HG02840 (cell line): ENCODE measurements around the gene DYNLT1.
"Not testable (repeated sequence)": the region's sequence is repeated elsewhere in the genome, so short reads cannot be mapped to it uniquely, and the experiment has no call there.

Experiments used
- ATAC-seq: cut with Tn5 transposase; IDR thresholded peaks from one replicate; pipeline ENCODE4 v1.9.1; 2021; ENCODE audit warnings: mild to moderate bottlenecking, moderate library complexity, moderate number of reproducible peaks; ENCODE audit not compliant: unreplicated experiment, low FRiP score

DYNLT1 gene

GRCh38 chr6:158644231-158645063 is at the start of gene DYNLT1:
TSS of gene DYNLT1 (minus strand) at chr6:158644743. CDS start at chr6:158644708, 35 bp downstream.
- peak; percentile 61 for ATAC-seq

- no peak for ATAC-seq
These were observed 44.3 kb upstream of the DYNLT1 start for GRCh38 chr6:158688860-158689259.

- no peak for ATAC-seq
These were observed 43.0 kb upstream of the DYNLT1 start for GRCh38 chr6:158687506-158687905.

- peak; percentile 65 for ATAC-seq
These were observed 42.3 kb upstream of the DYNLT1 start for GRCh38 chr6:158686791-158687381.

GRCh38 chr6:158686311-158686710 is 41.8 kb upstream of the DYNLT1 start:
- no peak for ATAC-seq

- ATAC-seq, result no peak
These were observed 40.3 kb upstream of the DYNLT1 start for GRCh38 chr6:158684745-158685324.

GRCh38 chr6:158684311-158684710 is 39.8 kb upstream of the DYNLT1 start:
- no peak for ATAC-seq

- no peak for ATAC-seq
These were observed 35.9 kb upstream of the DYNLT1 start for GRCh38 chr6:158680481-158680880.

GRCh38 chr6:158680015-158680414 is 35.5 kb upstream of the DYNLT1 start:
- no peak for ATAC-seq

- no peak for ATAC-seq
These were observed 33.5 kb upstream of the DYNLT1 start for GRCh38 chr6:158677906-158678578.

- ATAC-seq, result not testable (repeated sequence)
These were observed 32.6 kb upstream of the DYNLT1 start for GRCh38 chr6:158677094-158677493.

- ATAC-seq, result no peak
These were observed 30.0 kb upstream of the DYNLT1 start for GRCh38 chr6:158674342-158675131.

GRCh38 chr6:158672726-158673125 is 28.2 kb upstream of the DYNLT1 start:
- ATAC-seq, result no peak

- ATAC-seq, result not testable (repeated sequence)
These were observed 27.6 kb upstream of the DYNLT1 start for GRCh38 chr6:158672119-158672518.

GRCh38 chr6:158669145-158670035 is 24.8 kb upstream of the DYNLT1 start:
- ATAC-seq, result no peak

GRCh38 chr6:158668707-158669103 is 24.2 kb upstream of the DYNLT1 start:
- no peak for ATAC-seq

- no peak for ATAC-seq
These were observed 22.9 kb upstream of the DYNLT1 start for GRCh38 chr6:158667360-158667981.

- ATAC-seq, result no peak
These were observed 22.3 kb upstream of the DYNLT1 start for GRCh38 chr6:158666628-158667359.
